Ascending aorta (tissue), 2 donors: ENCODE measurements around the gene LHFPL6. TPM values are rescaled to one million over a fixed set of nuclear protein-coding genes. Genes with fewer than 3 reads are reported as not detected.

Experiments used
- DNase-seq, 2 donors: peaks; one replicate each; pipeline ENCODE4 v3.0.0-alpha.2; 2019; ENCODE audit warnings: low spot score in 2 of 2
- H3K27ac ChIP-seq, 2 donors: fragments of 200-600 bp; sonication (generic); one replicate each; pipeline ENCODE4 v1.5.1; 2016 to 2017; ENCODE audit warnings: mild to moderate bottlenecking in 1 of 2
- H3K27me3 ChIP-seq: fragments of 200-600 bp; sonication (generic); one replicate; pipeline ENCODE4 v1.5.1; 2017
- H3K36me3 ChIP-seq, 2 donors: fragments of 200-600 bp; sonication (generic); one replicate each; pipeline ENCODE4 v1.5.1; 2016
- H3K4me1 ChIP-seq, 2 donors: fragments of 200-600 bp; sonication (generic); one replicate each; pipeline ENCODE4 v1.5.1; 2016 to 2017; ENCODE audit warnings: mild to moderate bottlenecking in 1 of 2
- H3K4me3 ChIP-seq, 2 donors: fragments of 200-600 bp; sonication (generic); one replicate each; pipeline ENCODE4 v1.5.1; 2016 to 2017; ENCODE audit warnings: mild to moderate bottlenecking in 1 of 2
- H3K9me3 ChIP-seq, 2 donors: fragments of 200-600 bp; sonication (generic); one replicate each; pipeline ENCODE4 v1.5.1; 2016
- intact Hi-C: fragments of 100-400 bp; cut with DNase I; formaldehyde crosslinking; loops from one replicate; pipeline ENCODE4 v1.15.1; 2023
- total RNA-seq: library from RNA; depleted of rRNA; stranded (reverse); fragments of >200 nt; gene quantifications from one replicate; pipeline ENCODE4 v1.1.0, GENCODE V29; 2016
- TF ChIP-seq, protein P1 (sequence below), 3 experiments: fragments of 200-600 bp in 2 of 3; fragments of 450-650 bp in 1 of 3; sonication (generic) in 2 of 3; IDR thresholded peaks; one replicate each; pipeline ENCODE4 v1.5.1; 2016 to 2019; ENCODE audit warnings: antibody characterized with exemption in 3 of 3, mild to moderate bottlenecking in 1 of 3, moderate library complexity in 1 of 3

Gene LHFPL6
- total RNA-seq, 1 donor from 2014 or later = 69.4 TPM

DNA sequence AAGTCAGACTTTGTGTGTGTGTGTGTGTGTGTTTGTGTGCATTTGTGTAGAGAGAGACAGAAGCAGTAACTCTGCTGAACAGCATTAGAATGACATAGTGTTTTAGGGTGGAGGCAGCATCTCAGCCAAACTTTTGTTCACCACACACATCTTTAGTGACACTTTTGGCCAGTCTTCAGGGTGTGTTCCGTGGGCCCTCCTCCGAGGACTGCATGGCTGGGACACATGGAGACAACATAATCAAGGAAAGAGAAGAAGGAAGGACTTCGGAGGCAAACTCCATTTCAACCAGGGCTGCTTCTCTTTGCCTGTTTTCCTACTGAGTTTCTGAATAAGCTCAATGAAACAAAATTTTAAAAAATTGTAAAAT is 205.1 kb downstream of the LHFPL6 start:
- Histone ChIP-seq H3K4me3 (peak overlapping the region in 1 of 2 donors; percentile 35), H3K4me1 (peaks cover 0 to 25% of the 10 kb centered on the region in 2 donors), H3K9me3 (no peaks in the 10 kb centered on the region), H3K27me3 (no peaks in the 10 kb centered on the region), H3K36me3 (no peaks in the 10 kb centered on the region), H3K27ac (peak overlapping the region; percentile 77 to 80)
- TF ChIP-seq, protein P1, sequence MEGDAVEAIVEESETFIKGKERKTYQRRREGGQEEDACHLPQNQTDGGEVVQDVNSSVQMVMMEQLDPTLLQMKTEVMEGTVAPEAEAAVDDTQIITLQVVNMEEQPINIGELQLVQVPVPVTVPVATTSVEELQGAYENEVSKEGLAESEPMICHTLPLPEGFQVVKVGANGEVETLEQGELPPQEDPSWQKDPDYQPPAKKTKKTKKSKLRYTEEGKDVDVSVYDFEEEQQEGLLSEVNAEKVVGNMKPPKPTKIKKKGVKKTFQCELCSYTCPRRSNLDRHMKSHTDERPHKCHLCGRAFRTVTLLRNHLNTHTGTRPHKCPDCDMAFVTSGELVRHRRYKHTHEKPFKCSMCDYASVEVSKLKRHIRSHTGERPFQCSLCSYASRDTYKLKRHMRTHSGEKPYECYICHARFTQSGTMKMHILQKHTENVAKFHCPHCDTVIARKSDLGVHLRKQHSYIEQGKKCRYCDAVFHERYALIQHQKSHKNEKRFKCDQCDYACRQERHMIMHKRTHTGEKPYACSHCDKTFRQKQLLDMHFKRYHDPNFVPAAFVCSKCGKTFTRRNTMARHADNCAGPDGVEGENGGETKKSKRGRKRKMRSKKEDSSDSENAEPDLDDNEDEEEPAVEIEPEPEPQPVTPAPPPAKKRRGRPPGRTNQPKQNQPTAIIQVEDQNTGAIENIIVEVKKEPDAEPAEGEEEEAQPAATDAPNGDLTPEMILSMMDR (IDR thresholded peaks at IDR 0.05) = no peak
- intact Hi-C loops = no loop called here
- no peak for DNase-seq

DNA sequence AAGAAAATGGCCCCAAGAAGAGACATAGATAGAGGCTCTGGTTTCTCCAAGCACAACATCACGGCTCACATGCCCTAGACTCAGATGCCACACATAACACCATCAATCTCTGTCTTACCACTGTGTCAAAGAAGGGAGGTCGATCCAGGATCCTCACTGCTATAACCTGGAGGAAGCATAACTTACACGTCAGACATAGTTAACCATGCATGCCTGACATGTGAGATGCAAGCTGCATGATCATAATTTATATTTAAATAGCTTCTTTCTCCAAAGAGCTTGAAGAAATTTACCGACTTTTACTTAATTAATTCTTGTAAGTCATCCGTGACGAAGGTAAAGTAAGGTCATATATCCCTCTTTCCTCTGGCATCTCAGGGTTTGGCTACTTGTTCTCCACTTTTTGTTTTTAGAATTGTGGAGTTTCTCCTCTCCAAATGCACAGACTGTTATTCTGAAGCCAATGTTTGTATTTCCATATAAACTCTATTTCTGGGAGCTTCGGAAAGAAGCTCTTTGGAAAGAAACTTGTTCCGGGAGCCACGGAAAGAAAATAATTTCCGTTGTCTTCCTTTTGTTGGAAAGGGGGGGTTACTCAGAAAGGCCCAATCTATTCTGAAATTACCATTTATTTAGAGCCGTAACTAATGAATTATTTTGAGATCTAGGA is 205.6 kb downstream of the LHFPL6 start:
- no peaks in the 10 kb centered on the region for H3K9me3 ChIP-seq
- H3K27ac ChIP-seq = peak overlapping the region; percentile 77 to 80
- peak overlapping the region in 1 of 2 donors; percentile 35 for H3K4me3 ChIP-seq
- intact Hi-C loops = no loop called here
- DNase-seq = no peak
- no peaks in the 10 kb centered on the region for H3K27me3 ChIP-seq
- TF ChIP-seq, protein P1 (IDR thresholded peaks at IDR 0.05) = no peak
- peaks cover 0 to 25% of the 10 kb centered on the region in 2 donors for H3K4me1 ChIP-seq
- H3K36me3 ChIP-seq = no peaks in the 10 kb centered on the region

DNA sequence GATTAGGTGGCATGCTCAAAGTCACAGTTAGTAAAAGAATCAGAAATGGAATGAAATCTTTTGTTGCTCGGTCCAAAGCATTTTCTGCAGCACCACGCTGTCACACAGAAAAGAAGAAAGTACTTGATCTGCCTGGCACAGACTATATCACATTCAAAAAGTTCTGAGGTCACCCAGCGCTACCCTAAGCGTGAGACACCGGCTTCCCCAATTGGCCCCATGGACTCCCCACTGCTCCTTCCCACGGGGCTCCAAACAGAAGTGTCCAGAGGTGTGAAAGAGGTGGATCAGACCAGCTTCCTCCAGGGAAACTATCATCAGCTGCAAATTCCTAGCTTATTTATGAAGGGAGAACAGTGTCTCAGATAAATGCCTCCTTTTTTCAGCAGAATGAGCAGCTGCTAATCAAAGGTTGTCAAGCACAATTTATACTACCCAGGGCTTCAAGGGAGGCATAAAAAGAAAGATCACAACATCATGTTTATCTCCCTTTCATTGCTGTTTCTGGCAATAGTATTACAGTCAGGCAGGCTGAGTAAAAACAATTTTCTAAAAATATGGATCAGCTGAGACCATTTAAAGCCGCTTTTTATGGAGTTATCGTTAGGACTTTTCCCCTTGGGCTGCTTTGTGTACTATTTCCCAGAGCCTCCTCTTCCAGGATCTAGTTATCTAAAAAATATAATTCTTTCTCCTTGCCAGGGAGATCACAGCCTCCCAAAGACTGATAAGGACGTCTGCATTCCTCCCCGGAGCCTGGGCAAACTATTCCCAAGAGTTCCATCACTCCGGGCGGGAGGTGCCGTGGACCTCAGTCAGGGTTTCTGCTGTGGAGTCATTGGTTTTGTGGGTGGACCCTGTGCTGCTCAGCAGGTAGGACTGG is 208.0 kb downstream of the LHFPL6 start:
- Histone ChIP-seq H3K4me3 (peak overlapping the region; percentile 6 to 43), H3K9me3 (no peaks in the 10 kb centered on the region), H3K36me3 (no peaks in the 10 kb centered on the region), H3K4me1 (peaks cover 0 to 25% of the 10 kb centered on the region in 2 donors), H3K27me3 (no peaks in the 10 kb centered on the region), H3K27ac (peak overlapping the region; percentile 77 to 80)
- DNase-seq = no peak
- intact Hi-C loops = no loop called here
- TF ChIP-seq, protein P1 (IDR thresholded peaks at IDR 0.05) = no peak

DNA sequence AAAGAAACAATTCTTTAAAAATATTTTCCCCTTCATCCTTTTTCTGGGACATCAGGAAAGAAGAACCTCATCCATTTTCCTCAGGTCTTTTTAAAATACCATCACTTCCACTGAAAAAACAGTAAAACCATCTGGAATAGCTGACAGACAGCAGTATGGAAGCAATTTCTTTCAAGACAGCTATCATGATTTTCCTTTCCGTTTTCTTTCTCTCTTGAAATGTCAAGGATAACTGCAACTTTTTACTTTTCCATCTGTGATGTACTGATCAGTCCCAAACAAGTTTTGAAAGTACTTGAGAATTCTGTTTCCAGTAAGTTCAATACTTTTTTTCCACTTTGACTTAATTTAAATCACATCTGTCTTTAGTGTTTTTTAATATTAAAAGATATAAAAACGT is 211.2 kb downstream of the LHFPL6 start:
- intact Hi-C loops = no loop called here

DNA sequence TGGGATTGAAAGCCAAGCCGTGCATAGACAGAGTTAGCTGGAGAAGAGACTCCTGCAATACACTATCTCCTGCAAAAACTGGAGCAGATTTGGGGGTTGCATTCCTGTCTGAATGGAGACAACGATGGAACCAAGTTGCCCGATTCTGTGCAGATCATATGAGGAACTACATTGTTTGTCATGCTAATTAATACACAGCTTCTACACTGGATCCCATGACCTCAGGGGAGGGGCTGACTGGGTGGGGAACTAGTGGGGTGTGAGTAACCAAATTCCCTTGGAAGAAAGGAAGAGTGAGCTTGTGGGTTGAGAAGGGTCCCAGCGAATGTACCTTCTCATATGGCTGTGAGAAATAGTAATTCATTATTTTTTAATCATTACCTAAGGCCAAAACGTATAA is 214.0 kb downstream of the LHFPL6 start:
- DNase-seq = no peak
- no peaks in the 10 kb centered on the region for H3K27me3 ChIP-seq
- no peaks in the 10 kb centered on the region for H3K9me3 ChIP-seq
- H3K4me1 ChIP-seq = peaks cover 9 to 15% of the 10 kb centered on the region in 2 donors
- no peak overlapping the region for H3K4me3 ChIP-seq
- TF ChIP-seq, protein P1 (IDR thresholded peaks at IDR 0.05) = no peak
- intact Hi-C loops = no loop called here
- no peak overlapping the region for H3K27ac ChIP-seq
- no peaks in the 10 kb centered on the region for H3K36me3 ChIP-seq

More for the DNA sequence above, 211.2 kb downstream of the LHFPL6 start:
- TF ChIP-seq, protein P1 (IDR thresholded peaks at IDR 0.05) = no peak
- H3K27me3 ChIP-seq = no peaks in the 10 kb centered on the region
- DNase-seq = no peak
- peak overlapping the region in 1 of 2 donors; percentile 3 for H3K27ac ChIP-seq
- no peaks in the 10 kb centered on the region for H3K36me3 ChIP-seq
- no peaks in the 10 kb centered on the region for H3K9me3 ChIP-seq
- no peak overlapping the region for H3K4me3 ChIP-seq
- H3K4me1 ChIP-seq = peaks cover 0 to 18% of the 10 kb centered on the region in 2 donors
